ENCODE results near the gene RASA2. TPM values are rescaled to one million over a fixed set of nuclear protein-coding genes. Genes with fewer than 3 reads are reported as not detected.
A peak's percentile ranks its signal among the peaks of the same experiment; 100 is the strongest.

Gene RASA2
- total RNA-seq, 1 donor from 2014 or later: 4.3 TPM

DNA sequence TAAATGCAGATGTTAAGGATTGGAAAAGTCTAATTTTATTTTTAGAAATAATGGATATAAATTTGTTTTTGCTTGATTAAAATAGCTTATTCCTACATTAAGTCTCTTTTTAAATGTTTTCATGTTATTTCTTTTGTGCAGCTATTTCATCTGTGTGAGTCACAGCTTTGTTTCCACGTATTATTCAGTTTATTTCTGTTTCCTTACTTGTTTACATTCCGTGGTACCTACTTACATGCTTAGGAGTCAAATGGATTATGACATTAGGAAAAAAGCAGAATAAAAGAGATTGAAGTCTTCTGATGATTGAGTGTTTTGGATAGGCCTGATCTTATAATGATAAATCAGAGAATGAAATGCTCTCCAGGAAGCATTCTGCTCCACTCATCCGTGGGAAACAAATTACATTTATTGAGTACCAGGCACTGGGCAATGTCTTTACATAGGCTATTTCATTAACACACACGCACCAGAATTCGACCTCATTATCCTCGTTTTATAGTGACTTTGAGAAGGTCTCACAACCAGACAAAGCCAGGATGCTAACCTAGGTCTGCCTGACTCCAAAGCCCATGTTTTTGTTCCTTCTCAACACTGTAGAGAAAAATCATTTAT, 38.1 kb upstream of the RASA2 start:
- peaks cover 78% of the 10 kb centered on the region for H3K4me1 ChIP-seq
- H3K27ac ChIP-seq (replicated peaks): peak overlapping the region; percentile 7
- intact Hi-C loops (cut with micrococcal nuclease): no loop called here
- no peaks in the 10 kb centered on the region for H3K27me3 ChIP-seq (ENCODE audit: low read depth)
- peaks cover 33% of the 10 kb centered on the region for H3K36me3 ChIP-seq
- H3K4me3 ChIP-seq: no peak overlapping the region
- H3K9me3 ChIP-seq (replicated peaks): no peaks in the 10 kb centered on the region
- TF ChIP-seq CTCF (IDR thresholded peaks at IDR 0.05; ENCODE audit: borderline replicate concordance): no peak
- no peak for DNase-seq

DNA sequence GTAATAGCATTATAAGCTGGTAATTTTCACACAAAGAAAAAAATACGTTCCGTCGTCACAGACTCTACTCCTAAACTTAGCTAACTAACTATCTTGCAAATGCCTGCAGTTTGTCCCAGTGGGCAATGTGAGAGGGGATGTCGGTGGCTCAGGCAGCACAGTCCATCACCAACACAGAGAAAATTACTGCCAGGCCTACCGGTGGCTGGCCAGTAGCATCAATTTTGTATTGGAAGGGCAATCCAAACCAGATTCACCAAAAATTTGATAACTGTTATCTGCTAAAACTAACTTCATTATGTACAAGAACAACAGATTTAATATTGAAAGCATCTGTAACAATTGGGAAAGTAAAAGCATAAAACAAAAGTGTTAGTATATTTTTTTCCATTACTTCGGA, 37.4 kb upstream of the RASA2 start:
- H3K4me3 ChIP-seq: no peak overlapping the region
- no peaks in the 10 kb centered on the region for H3K27me3 ChIP-seq (ENCODE audit: low read depth)
- peaks cover 72% of the 10 kb centered on the region for H3K4me1 ChIP-seq
- no peak for TF ChIP-seq CTCF (IDR thresholded peaks at IDR 0.05; ENCODE audit: borderline replicate concordance)
- H3K27ac ChIP-seq (replicated peaks): peak overlapping the region; percentile 7
- H3K9me3 ChIP-seq (replicated peaks): no peaks in the 10 kb centered on the region
- H3K36me3 ChIP-seq: peaks cover 26% of the 10 kb centered on the region
- intact Hi-C loops (cut with micrococcal nuclease): no loop called here
- no peak for DNase-seq

DNA sequence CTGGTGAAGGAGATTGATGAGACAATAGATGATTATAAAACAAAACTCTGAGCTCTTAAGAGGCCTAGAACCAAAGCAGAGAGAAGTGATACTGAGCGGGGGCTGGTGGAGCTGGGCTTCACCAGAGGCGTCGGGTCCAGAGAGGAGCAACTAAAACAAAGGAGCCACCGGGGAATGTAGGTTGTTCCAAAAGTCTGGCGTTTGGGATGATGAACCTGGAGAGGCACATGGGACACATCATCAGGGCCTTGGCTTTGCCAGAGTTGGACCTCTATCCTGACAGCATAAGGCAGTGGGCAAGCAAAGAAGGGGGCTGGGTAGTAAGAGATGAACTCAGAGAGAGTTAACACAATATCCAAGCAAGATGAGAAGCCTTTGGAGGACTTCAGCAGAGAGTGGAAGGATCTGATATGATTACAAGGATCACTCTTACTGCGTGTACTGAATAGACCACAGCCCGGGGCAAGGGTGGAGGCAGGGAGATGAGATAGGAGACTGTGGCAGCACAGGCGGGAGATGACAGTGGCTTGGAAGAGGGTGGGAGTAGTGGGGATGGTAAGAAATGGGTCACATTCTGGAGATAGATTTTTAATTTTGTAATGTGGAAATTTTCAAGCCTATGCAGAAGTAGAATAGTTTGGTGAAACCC, 36.0 kb upstream of the RASA2 start:
- H3K27me3 ChIP-seq (ENCODE audit: low read depth): no peaks in the 10 kb centered on the region
- TF ChIP-seq CTCF (IDR thresholded peaks at IDR 0.05; ENCODE audit: borderline replicate concordance): no peak
- H3K4me3 ChIP-seq: no peak overlapping the region
- H3K36me3 ChIP-seq: peaks cover 13% of the 10 kb centered on the region
- no peak for DNase-seq
- H3K27ac ChIP-seq (replicated peaks): peak overlapping the region; percentile 9
- H3K4me1 ChIP-seq: peaks cover 71% of the 10 kb centered on the region
- intact Hi-C loops (cut with micrococcal nuclease): loop anchor here (5.0 kb wide), 1 partner anchor 139 kb away; no protein-coding TSS in a partner anchor
- no peaks in the 10 kb centered on the region for H3K9me3 ChIP-seq (replicated peaks)

GRCh38 chr3:141452045-141452444, 34.8 kb upstream of the RASA2 start:
- peak; percentile 83 for TF ChIP-seq CTCF (IDR thresholded peaks at IDR 0.05; ENCODE audit: borderline replicate concordance)
- no peaks in the 10 kb centered on the region for H3K9me3 ChIP-seq (replicated peaks)
- intact Hi-C loops (cut with micrococcal nuclease): loop anchor here (2.0 to 5.0 kb wide), 2 partner anchors 91 to 140 kb away; no protein-coding TSS in a partner anchor
- no peak overlapping the region for H3K4me3 ChIP-seq
- peaks cover 64% of the 10 kb centered on the region for H3K4me1 ChIP-seq
- no peaks in the 10 kb centered on the region for H3K27me3 ChIP-seq (ENCODE audit: low read depth)
- peak overlapping the region; percentile 30 for H3K27ac ChIP-seq (replicated peaks)
- peaks cover 3% of the 10 kb centered on the region for H3K36me3 ChIP-seq
- no peak for DNase-seq

DNA sequence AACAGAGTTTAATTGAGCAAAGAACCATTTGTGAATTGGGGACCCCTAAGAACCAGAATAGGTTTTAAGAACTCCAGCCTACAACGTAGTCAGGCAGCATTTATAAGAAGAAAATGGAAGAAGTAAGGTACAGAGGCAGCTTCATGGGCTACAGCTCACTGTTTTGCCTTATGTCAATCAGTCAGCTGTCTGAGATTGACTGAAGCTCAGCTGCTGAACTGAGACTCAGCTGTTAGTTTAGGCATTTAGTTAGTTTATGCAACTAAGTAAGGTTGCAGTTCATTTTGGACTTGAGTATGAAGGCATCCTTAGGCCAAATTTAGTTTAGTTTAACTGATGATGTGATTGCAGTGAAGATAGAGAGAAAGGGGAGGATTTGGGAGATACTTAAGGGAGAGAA, 34.1 kb upstream of the RASA2 start:
- no peak for TF ChIP-seq CTCF (IDR thresholded peaks at IDR 0.05; ENCODE audit: borderline replicate concordance)
- Histone ChIP-seq H3K36me3 (no peaks in the 10 kb centered on the region), H3K4me3 (no peak overlapping the region), H3K27me3 (ENCODE audit: low read depth) (no peaks in the 10 kb centered on the region), H3K4me1 (peaks cover 56% of the 10 kb centered on the region), H3K9me3 (replicated peaks) (no peaks in the 10 kb centered on the region), H3K27ac (replicated peaks) (peak overlapping the region; percentile 30)
- intact Hi-C loops (cut with micrococcal nuclease): loop anchor here (2.0 to 5.0 kb wide), 2 partner anchors 92 to 140 kb away; no protein-coding TSS in a partner anchor
- no peak for DNase-seq
